H1 (cell line): ENCODE measurements around the gene ANO2. TPM values are rescaled to one million over a fixed set of nuclear protein-coding genes. Genes with fewer than 3 reads are reported as not detected.

ENCODE experiments used
- CTCF ChIA-PET: fragments of 300-600 bp; sonication (Branson Sonifier 250); formaldehyde crosslinking; loops from one replicate; lab custom pipeline; 2021; ENCODE audit not compliant: partially characterized antibody; lab: Charles Lee
- POLR2A ChIA-PET: fragments of 300-600 bp; sonication (Branson Sonifier 250); formaldehyde crosslinking; loops from one replicate; lab custom pipeline; 2021; ENCODE audit warnings: inconsistent platforms; ENCODE audit not compliant: partially characterized antibody; lab: Charles Lee
- DNase-seq, 2 experiments: peaks; one replicate each; pipeline versions ENCODE4 v3.0.0 to v3.0.0-alpha.2; 2010 to 2022; ENCODE audit warnings: low spot score in 2 of 2, low read depth in 1 of 2, mixed read lengths in 1 of 2
- FAIRE-seq: peaks from 2 replicates; lab custom pipeline; 2011; peaks lifted over from hg19 to GRCh38; lab: Jason Lieb, UNC
- H2AFZ ChIP-seq: 2 replicates; pipeline ENCODE4 v1.8.1; 2012; ENCODE audit warnings: low read length, inconsistent platforms
- H2AK5ac ChIP-seq: 2 replicates; pipeline ENCODE4 v1.6.1; 2013; ENCODE audit warnings: low read depth, low read length
- H2BK120ac ChIP-seq: replicated peaks from 2 replicates; pipeline ENCODE3; 2013; ENCODE audit warnings: low read depth, low read length, inconsistent platforms
- H2BK12ac ChIP-seq: 2 replicates; pipeline ENCODE4 v1.6.1; 2013; ENCODE audit warnings: low read depth, low read length
- H2BK15ac ChIP-seq: 2 replicates; pipeline ENCODE4 v1.6.1; 2013; ENCODE audit warnings: low read length
- H2BK20ac ChIP-seq: 2 replicates; pipeline ENCODE4 v1.6.1; 2013; ENCODE audit warnings: low read length
- H2BK5ac ChIP-seq: 2 replicates; pipeline ENCODE4 v1.6.1; 2013; ENCODE audit warnings: low read depth, low read length
- H3K14ac ChIP-seq: 2 replicates; pipeline ENCODE4 v1.6.1; 2013; ENCODE audit warnings: inconsistent platforms; ENCODE audit not compliant: insufficient read length
- H3K18ac ChIP-seq: 2 replicates; pipeline ENCODE4 v1.6.1; 2013; ENCODE audit warnings: low read length; ENCODE audit errors: extremely low read depth
- H3K23ac ChIP-seq: 2 replicates; pipeline ENCODE4 v1.6.1; 2013; ENCODE audit warnings: inconsistent platforms; ENCODE audit not compliant: insufficient read length
- H3K23me2 ChIP-seq: 2 replicates; pipeline ENCODE4 v1.6.1; 2013; ENCODE audit warnings: low read depth, low read length
- H3K27ac ChIP-seq: 2 replicates; pipeline ENCODE4 v1.6.1; 2011; ENCODE audit warnings: low read depth, low read length, inconsistent platforms
- H3K27me3 ChIP-seq, 4 experiments: replicated peaks in 1 of 4; 1 replicate in 1 of 4; 2 replicates in 3 of 4; pipeline versions ENCODE4 v1.6.1 to v1.8.1; 2011 to 2013; ENCODE audit warnings: low read length in 3 of 4, mild to moderate bottlenecking in 3 of 4, inconsistent platforms in 2 of 4, mixed read lengths in 2 of 4, moderate library complexity in 1 of 4; ENCODE audit not compliant: control insufficient read depth in 3 of 4, insufficient read depth in 3 of 4; ENCODE audit errors: extremely low read depth in 1 of 4
- H3K36me3 ChIP-seq, 4 experiments: 2 replicates each; pipeline versions ENCODE4 v1.6.1 to v1.8.1; 2011 to 2013; ENCODE audit warnings: mild to moderate bottlenecking in 4 of 4, low read length in 3 of 4, moderate library complexity in 2 of 4, control low read depth in 1 of 4, inconsistent platforms in 1 of 4; ENCODE audit not compliant: insufficient read depth in 4 of 4, control insufficient read depth in 2 of 4
- H3K4ac ChIP-seq: replicated peaks from 2 replicates; pipeline ENCODE3; 2013; ENCODE audit warnings: low read length, low read depth, mixed read lengths, inconsistent platforms; ENCODE audit not compliant: insufficient read length
- H3K4me1 ChIP-seq, 4 experiments: replicated peaks in 1 of 4; 1 replicate in 1 of 4; 2 replicates in 3 of 4; pipeline versions ENCODE4 v1.6.1 to v1.8.1; 2011 to 2013; ENCODE audit warnings: low read length in 3 of 4, inconsistent platforms in 2 of 4, mixed read lengths in 1 of 4; ENCODE audit not compliant: insufficient read depth in 4 of 4, control insufficient read depth in 3 of 4
- H3K4me2 ChIP-seq, 2 experiments: 2 replicates each; pipeline versions ENCODE4 v1.6.1 to v1.8.1; 2011 to 2013; ENCODE audit warnings: low read depth in 2 of 2, low read length in 2 of 2, control low read depth in 1 of 2, inconsistent platforms in 1 of 2, mild to moderate bottlenecking in 1 of 2; ENCODE audit not compliant: insufficient read depth in 1 of 2
- H3K4me3 ChIP-seq, 4 experiments: fragments of 200-600, 300-600 bp in 1 of 4; sonication (generic), shearing (Covaris generic), sonication (Bioruptor Twin) in 1 of 4; 2 replicates each; pipeline versions ENCODE4 v1.5.1 to v1.8.1; 2011 to 2016; ENCODE audit warnings: low read length in 4 of 4, low read depth in 3 of 4, control low read depth in 2 of 4, inconsistent platforms in 2 of 4, mild to moderate bottlenecking in 2 of 4, mixed read lengths in 1 of 4, moderate library complexity in 1 of 4; ENCODE audit not compliant: insufficient read depth in 2 of 4; ENCODE audit errors: extremely low read depth in 1 of 4
- H3K56ac ChIP-seq: replicated peaks from 2 replicates; pipeline ENCODE3; 2013; ENCODE audit warnings: low read depth, mild to moderate bottlenecking, mixed read lengths, low read length, inconsistent platforms; ENCODE audit not compliant: insufficient read length
- H3K79me1 ChIP-seq: 2 replicates; pipeline ENCODE4 v1.6.1; 2013; ENCODE audit warnings: low read depth, low read length, control low read depth
- H3K79me2 ChIP-seq, 2 experiments: 2 replicates each; pipeline versions ENCODE4 v1.6.1 to v1.8.1; 2012 to 2013; ENCODE audit warnings: low read length in 2 of 2, mild to moderate bottlenecking in 2 of 2, inconsistent platforms in 1 of 2; ENCODE audit not compliant: insufficient read depth in 2 of 2, control insufficient read depth in 1 of 2
- H3K9ac ChIP-seq, 4 experiments: replicated peaks in 1 of 4; 1 replicate in 1 of 4; 2 replicates in 3 of 4; pipeline versions ENCODE4 v1.6.1 to v1.8.1; 2011 to 2013; ENCODE audit warnings: low read depth in 3 of 4, low read length in 3 of 4, control low read depth in 2 of 4, mild to moderate bottlenecking in 2 of 4, moderate library complexity in 2 of 4, inconsistent platforms in 1 of 4; ENCODE audit errors: extremely low read depth in 1 of 4
- H3K9me3 ChIP-seq, 2 experiments: 2 replicates each; pipeline versions ENCODE4 v1.6.1 to v1.8.1; 2012 to 2013; ENCODE audit warnings: mild to moderate bottlenecking in 2 of 2, moderate library complexity in 2 of 2, control low read depth in 1 of 2, inconsistent platforms in 1 of 2, low read depth in 1 of 2, low read length in 1 of 2, mixed read lengths in 1 of 2; ENCODE audit not compliant: insufficient read depth in 2 of 2
- H4K20me1 ChIP-seq, 2 experiments: replicated peaks in 1 of 2; 2 replicates each; pipeline versions ENCODE3 to v1.8.1; 2011 to 2013; ENCODE audit warnings: inconsistent platforms in 2 of 2, low read length in 2 of 2, mild to moderate bottlenecking in 1 of 2; ENCODE audit not compliant: insufficient read depth in 2 of 2, control insufficient read depth in 1 of 2
- H4K5ac ChIP-seq: 2 replicates; pipeline ENCODE4 v1.6.1; 2013; ENCODE audit warnings: low read length, low read depth, mixed read lengths, inconsistent platforms; ENCODE audit not compliant: insufficient read length
- H4K8ac ChIP-seq: 2 replicates; pipeline ENCODE4 v1.8.0; 2013; ENCODE audit warnings: mild to moderate bottlenecking, moderate library complexity, low read length, inconsistent platforms; ENCODE audit not compliant: insufficient read depth; ENCODE audit errors: extremely low read depth
- H4K91ac ChIP-seq: replicated peaks from 2 replicates; pipeline ENCODE3; 2013; ENCODE audit warnings: low read length, mixed read lengths, inconsistent platforms; ENCODE audit not compliant: insufficient read length
- CEBPB ChIP-seq: IDR thresholded peaks from 2 replicates; pipeline ENCODE4 v1.6.1; 2012; ENCODE audit warnings: low read depth, low read length
- CTBP2 ChIP-seq: IDR thresholded peaks from 2 replicates; pipeline ENCODE4 v1.7.0; 2011; ENCODE audit warnings: borderline replicate concordance, mild to moderate bottlenecking, moderate library complexity, mixed read lengths, low read length; ENCODE audit not compliant: insufficient read depth, insufficient read length
- CTCF ChIP-seq, 3 experiments: IDR thresholded peaks; 1 replicate in 2 of 3; 2 replicates in 1 of 3; pipeline versions ENCODE4 v1.5.1 to v1.6.1; 2011; ENCODE audit warnings: low read length in 3 of 3, mild to moderate bottlenecking in 3 of 3, inconsistent platforms in 2 of 3, low read depth in 1 of 3, moderate library complexity in 1 of 3; ENCODE audit not compliant: insufficient read depth in 1 of 3; ENCODE audit errors: control extremely low read depth in 1 of 3
- HDAC6 ChIP-seq: IDR thresholded peaks from one replicate; pipeline ENCODE4 v1.7.1; 2012; ENCODE audit warnings: low read depth, mild to moderate bottlenecking, inconsistent platforms, low read length, moderate library complexity
- KDM1A ChIP-seq: fragments of 200-600, 300-600 bp; sonication (generic); IDR thresholded peaks from 2 replicates; pipeline ENCODE4 v1.7.1; 2016; ENCODE audit warnings: mild to moderate bottlenecking, low read length, borderline replicate concordance
- MAFK ChIP-seq: IDR thresholded peaks from 2 replicates; pipeline ENCODE4 v1.6.1; 2012; ENCODE audit warnings: low read depth, mild to moderate bottlenecking, improper control_type of control experiment, low read length
- PHF8 ChIP-seq: fragments of 200-600 bp; sonication (generic); conservative IDR thresholded peaks from 2 replicates; pipeline ENCODE4 v1.7.1; 2012; ENCODE audit warnings: low read depth, mild to moderate bottlenecking, inconsistent platforms, low read length, moderate library complexity
- RFX5 ChIP-seq: IDR thresholded peaks from 2 replicates; pipeline ENCODE4 v1.6.1; 2011; ENCODE audit warnings: low read depth, low read length, improper control_type of control experiment, borderline replicate concordance
- RNF2 ChIP-seq: fragments of 200-900, 300-1000 bp; sonication (generic); IDR thresholded peaks from 2 replicates; pipeline ENCODE4 v1.7.1; 2016; ENCODE audit warnings: borderline replicate concordance, low read depth, mild to moderate bottlenecking, antibody characterized with exemption, low read length; ENCODE audit not compliant: poor library complexity, severe bottlenecking; ENCODE audit errors: missing control alignments
- SIN3A ChIP-seq, 2 experiments: IDR thresholded peaks in 1 of 2; conservative IDR thresholded peaks in 1 of 2; 2 replicates each; pipeline ENCODE4 v1.6.1; 2011 to 2012; ENCODE audit warnings: low read length in 2 of 2, improper control_type of control experiment in 1 of 2, low read depth in 1 of 2, mild to moderate bottlenecking in 1 of 2
- TEAD4 ChIP-seq: IDR thresholded peaks from 2 replicates; pipeline ENCODE4 v1.6.1; 2012; ENCODE audit warnings: low read depth, low read length, inconsistent platforms, mixed read lengths
- WGBS, 2 experiments: shearing (Covaris generic) in 1 of 2; methylation state at CpG; one replicate each; pipeline versions ENCODE4 v1.1.6 to v1.1.7; 2013 to 2015; ENCODE audit warnings: low lambda C conversion rate in 2 of 2, mixed read lengths in 2 of 2, inconsistent platforms in 1 of 2, low coverage in 1 of 2, missing lambda C conversion rate in 1 of 2; ENCODE audit not compliant: insufficient replicate concordance in 2 of 2, insufficient coverage in 1 of 2, insufficient read length in 1 of 2; ENCODE audit errors: extremely low coverage in 1 of 2, missing lambda C conversion rate in 1 of 2; 5-methylcytosine and 5-hydroxymethylcytosine counted together
- polyA plus RNA-seq, 7 experiments: library from polyadenylated mRNA; depleted of rRNA in 3 of 7; stranded (reverse) in 5 of 7; unstranded in 2 of 7; fragments of >200 nt in 5 of 7; fragments of 200-250 nt in 2 of 7; gene quantifications; 1 replicate in 5 of 7; 2 replicates in 1 of 7; 4 replicates in 1 of 7; pipeline versions ENCODE4 v1.2.1 to v1.2.3, GENCODE V29; 2011 to 2013; ENCODE audit warnings: missing spikeins in 2 of 7, mixed read lengths in 2 of 7
- total RNA-seq: library from RNA; stranded (reverse); fragmentation: NEBNext Ultra II Directional; extraction: Animal tissue kit (Norgen Biotek cat#: 25700); gene quantifications from 2 replicates; pipeline ENCODE4 v1.2.1, GENCODE V29; 2021

ANO2 gene
- total and polyA plus RNA-seq, 2 of the 8 experiments (the other 6 are each of a cell fraction or from before 2014, with no cell fraction given), result 1.9 to 5.5 TPM

- ChIA-PET POLR2A (no interaction called here), CTCF (interaction anchor here (0.6 to 4.1 kb wide), 25 partner anchors 10 to 450 kb away, joined by 3 to 32 read pairs (median 5); no protein-coding TSS in a partner anchor)
- Histone ChIP-seq H3K9me3 (peaks cover 0 to 2% of the 10 kb centered on the region in 2 experiments; a peak in 1 of 4 replicates), H2AK5ac (no peak overlapping the region), H4K91ac (no peak overlapping the region), H4K20me1 (no peaks in the 10 kb centered on the region), H3K27ac (no peak overlapping the region), H2BK15ac (no peak overlapping the region), H2BK120ac (no peak overlapping the region), H3K36me3 (no peaks in the 10 kb centered on the region), H3K4ac (no peak overlapping the region), H3K4me1 (no peaks in the 10 kb centered on the region; a peak in 1 of 7 replicates), H3K79me1 (no peaks in the 10 kb centered on the region), H4K5ac (no peak overlapping the region), H3K4me2 (no peak overlapping the region), H3K56ac (no peak overlapping the region), H3K18ac (no peak overlapping the region), H3K23ac (no peak overlapping the region), H3K27me3 (no peaks in the 10 kb centered on the region), H4K8ac (no peak overlapping the region), H3K79me2 (no peaks in the 10 kb centered on the region), H2BK20ac (no peak overlapping the region), H3K4me3 (no peak overlapping the region), H2BK12ac (no peak overlapping the region), H3K23me2 (no peaks in the 10 kb centered on the region), H2AFZ (no peak overlapping the region), H3K9ac (no peak overlapping the region), H3K14ac (no peak overlapping the region), H2BK5ac (no peak overlapping the region)
- no peak for FAIRE-seq
- 83% methylated on average over 2 of the region's 2 CpGs; no CpG with 5 or more reads in 1 of the 2 experiments for WGBS, 2 experiments
- no peak for DNase-seq
- no peak for TF ChIP-seq CTBP2
- no peak for TF ChIP-seq SIN3A (conservative IDR thresholded peaks at IDR 0.05 in 1 of 2, IDR thresholded peaks at IDR 0.05 in 1 of 2; ENCODE audit: low read depth in 1 of 2, low read length in 2 of 2)
- no peak for TF ChIP-seq MAFK
- no peak for TF ChIP-seq RNF2
- TF ChIP-seq TEAD4, result no peak
- no peak for TF ChIP-seq KDM1A
- no peak for TF ChIP-seq RFX5
- TF ChIP-seq CTCF (IDR thresholded peaks at IDR 0.05; ENCODE audit: control extremely low read depth in 1 of 3, insufficient read depth in 1 of 3, low read depth in 1 of 3, low read length in 3 of 3), result no peak
- no peak for TF ChIP-seq PHF8
- TF ChIP-seq CEBPB, result no peak
- no peak for TF ChIP-seq HDAC6
These were observed 294.8 kb downstream of the ANO2 start for GRCh38 chr12:5650281-5650680.
